ENCODE results near the gene GLIPR2.
A peak's percentile ranks its signal among the peaks of the same experiment; 100 is the strongest.
"Not testable (repeated sequence)": the region's sequence is repeated elsewhere in the genome, so short reads cannot be mapped to it uniquely, and the experiment has no call there.

GLIPR2 gene

GRCh38 chr9:36169708-36170107 lies 33.2 kb downstream of the GLIPR2 start:
- H3K4me3 ChIP-seq, result no peak overlapping the region
- DNase-seq (ENCODE audit: low spot score in 2 of 2), result no peak
- no peaks in the 10 kb centered on the region for H3K9me3 ChIP-seq
- H3K36me3 ChIP-seq (replicated peaks), result no peaks in the 10 kb centered on the region
- no peaks in the 10 kb centered on the region for H3K27me3 ChIP-seq (ENCODE audit: low read depth)
- in situ Hi-C loops (cut with MboI; ENCODE audit: low sequenced_read_pairs), result loop anchor here (5.0 kb wide), 1 partner anchor 67 kb away; no protein-coding TSS in a partner anchor
- no peaks in the 10 kb centered on the region for H3K4me1 ChIP-seq

GRCh38 chr9:36170531-36170930 lies 34.0 kb downstream of the GLIPR2 start:
- in situ Hi-C loops (cut with MboI; ENCODE audit: low sequenced_read_pairs), result no loop called here
- no peak overlapping the region for H3K4me3 ChIP-seq
- no peaks in the 10 kb centered on the region for H3K9me3 ChIP-seq
- H3K4me1 ChIP-seq, result no peaks in the 10 kb centered on the region
- H3K36me3 ChIP-seq (replicated peaks), result no peaks in the 10 kb centered on the region
- no peaks in the 10 kb centered on the region for H3K27me3 ChIP-seq (ENCODE audit: low read depth)
- DNase-seq (ENCODE audit: low spot score in 2 of 2), result no peak

GRCh38 chr9:36173861-36174260 lies 37.3 kb downstream of the GLIPR2 start:
- Histone ChIP-seq H3K4me3 (no peak overlapping the region), H3K36me3 (replicated peaks) (no peaks in the 10 kb centered on the region), H3K4me1 (no peaks in the 10 kb centered on the region), H3K9me3 (no peaks in the 10 kb centered on the region), H3K27me3 (ENCODE audit: low read depth) (no peaks in the 10 kb centered on the region)
- no peak for DNase-seq (ENCODE audit: low spot score in 2 of 2)
- in situ Hi-C loops (cut with MboI; ENCODE audit: low sequenced_read_pairs), result no loop called here

- Histone ChIP-seq H3K9me3 (no peaks in the 10 kb centered on the region), H3K4me3 (no peak overlapping the region), H3K36me3 (replicated peaks) (no peaks in the 10 kb centered on the region), H3K4me1 (no peaks in the 10 kb centered on the region), H3K27me3 (ENCODE audit: low read depth) (no peaks in the 10 kb centered on the region)
- DNase-seq (ENCODE audit: low spot score in 2 of 2), result no peak
- in situ Hi-C loops (cut with MboI; ENCODE audit: low sequenced_read_pairs), result no loop called here
Observed at GRCh38 chr9:36174271-36174670, 37.7 kb downstream of the GLIPR2 start.

GRCh38 chr9:36174731-36175130 lies 38.2 kb downstream of the GLIPR2 start:
- H3K4me3 ChIP-seq, result no peak overlapping the region
- no peaks in the 10 kb centered on the region for H3K4me1 ChIP-seq
- no peaks in the 10 kb centered on the region for H3K27me3 ChIP-seq (ENCODE audit: low read depth)
- in situ Hi-C loops (cut with MboI; ENCODE audit: low sequenced_read_pairs), result no loop called here
- no peaks in the 10 kb centered on the region for H3K36me3 ChIP-seq (replicated peaks)
- H3K9me3 ChIP-seq, result no peaks in the 10 kb centered on the region
- no peak for DNase-seq (ENCODE audit: low spot score in 2 of 2)

- H3K9me3 ChIP-seq; H3K36me3 ChIP-seq (replicated peaks); H3K4me1 ChIP-seq; in situ Hi-C loops (cut with MboI; ENCODE audit: low sequenced_read_pairs); H3K27me3 ChIP-seq (ENCODE audit: low read depth); H3K4me3 ChIP-seq; DNase-seq (ENCODE audit: low spot score in 2 of 2): not testable (repeated sequence)
Observed at GRCh38 chr9:36175209-36175608, 38.7 kb downstream of the GLIPR2 start.

- H3K9me3 ChIP-seq; DNase-seq (ENCODE audit: low spot score in 2 of 2); H3K27me3 ChIP-seq (ENCODE audit: low read depth); H3K36me3 ChIP-seq (replicated peaks); H3K4me1 ChIP-seq; in situ Hi-C loops (cut with MboI; ENCODE audit: low sequenced_read_pairs); H3K4me3 ChIP-seq: not testable (repeated sequence)
Observed at GRCh38 chr9:36176496-36176895, 40.0 kb downstream of the GLIPR2 start.

GRCh38 chr9:36177571-36177970 lies 41.0 kb downstream of the GLIPR2 start:
- Histone ChIP-seq H3K9me3 (0 out of 2 replicates have a peak, but pooled peaks cover 6% of the 10 kb centered on the region), H3K4me1 (no peaks in the 10 kb centered on the region), H3K4me3 (no peak overlapping the region), H3K36me3 (replicated peaks) (no peaks in the 10 kb centered on the region), H3K27me3 (ENCODE audit: low read depth) (no peaks in the 10 kb centered on the region)
- in situ Hi-C loops (cut with MboI; ENCODE audit: low sequenced_read_pairs), result no loop called here
- DNase-seq (ENCODE audit: low spot score in 2 of 2), result no peak

- in situ Hi-C loops (cut with MboI; ENCODE audit: low sequenced_read_pairs); H3K9me3 ChIP-seq; H3K27me3 ChIP-seq (ENCODE audit: low read depth); H3K4me3 ChIP-seq; H3K4me1 ChIP-seq; DNase-seq (ENCODE audit: low spot score in 2 of 2); H3K36me3 ChIP-seq (replicated peaks): not testable (repeated sequence)
Observed at GRCh38 chr9:36180243-36180642, 43.7 kb downstream of the GLIPR2 start.

GRCh38 chr9:36187414-36187813 lies 50.9 kb downstream of the GLIPR2 start:
- no peaks in the 10 kb centered on the region for H3K27me3 ChIP-seq (ENCODE audit: low read depth)
- peaks cover 4% of the 10 kb centered on the region; the same call in 1 of the 2 replicates for H3K36me3 ChIP-seq (replicated peaks)
- no peak for DNase-seq (ENCODE audit: low spot score in 2 of 2)
- no peak overlapping the region for H3K4me3 ChIP-seq
- in situ Hi-C loops (cut with MboI; ENCODE audit: low sequenced_read_pairs), result no loop called here
- peaks cover 4% of the 10 kb centered on the region; the same call in 1 of the 2 replicates for H3K4me1 ChIP-seq
- H3K9me3 ChIP-seq, result no peaks in the 10 kb centered on the region

GRCh38 chr9:36188212-36188611 lies 51.7 kb downstream of the GLIPR2 start:
- Histone ChIP-seq H3K4me1 (peaks cover 6% of the 10 kb centered on the region), H3K4me3 (no peak overlapping the region), H3K36me3 (replicated peaks) (peaks cover 4% of the 10 kb centered on the region; the same call in 1 of the 2 replicates), H3K27me3 (ENCODE audit: low read depth) (no peaks in the 10 kb centered on the region), H3K9me3 (no peaks in the 10 kb centered on the region)
- in situ Hi-C loops (cut with MboI; ENCODE audit: low sequenced_read_pairs), result no loop called here
- DNase-seq (ENCODE audit: low spot score in 2 of 2), result no peak

GRCh38 chr9:36189976-36190375 lies 53.4 kb downstream of the GLIPR2 start:
- H3K36me3 ChIP-seq (replicated peaks), result peaks cover 10% of the 10 kb centered on the region
- DNase-seq (ENCODE audit: low spot score in 2 of 2), result no peak
- H3K9me3 ChIP-seq, result no peaks in the 10 kb centered on the region
- no peaks in the 10 kb centered on the region for H3K27me3 ChIP-seq (ENCODE audit: low read depth)
- H3K4me1 ChIP-seq, result peaks cover 6% of the 10 kb centered on the region
- H3K4me3 ChIP-seq, result peak overlapping the region; percentile 97
- in situ Hi-C loops (cut with MboI; ENCODE audit: low sequenced_read_pairs), result no loop called here

- Histone ChIP-seq H3K4me1 (peaks cover 6% of the 10 kb centered on the region), H3K36me3 (replicated peaks) (peaks cover 15% of the 10 kb centered on the region), H3K4me3 (peak within 1 kb of the TSS; percentile 97), H3K27me3 (ENCODE audit: low read depth) (no peaks in the 10 kb centered on the region), H3K9me3 (no peaks in the 10 kb centered on the region)
- in situ Hi-C loops (cut with MboI; ENCODE audit: low sequenced_read_pairs), result no loop called here
- peak; percentile 99 to 100 for DNase-seq (ENCODE audit: low spot score in 2 of 2)
Observed at GRCh38 chr9:36190388-36191289, 54.1 kb downstream of the GLIPR2 start, which contains the start of gene CLTA. Gene CLTA, plus strand, starts transcription at chr9:36190921. Its CDS starts 136 bp downstream, at chr9:36191057.

GRCh38 chr9:36191290-36191645 lies 54.7 kb downstream of the GLIPR2 start:
- no peaks in the 10 kb centered on the region for H3K9me3 ChIP-seq
- H3K27me3 ChIP-seq (ENCODE audit: low read depth), result no peaks in the 10 kb centered on the region
- peaks cover 6% of the 10 kb centered on the region for H3K4me1 ChIP-seq
- DNase-seq (ENCODE audit: low spot score in 2 of 2), result peak in 1 of 2 experiments; percentile 38
- H3K36me3 ChIP-seq (replicated peaks), result peaks cover 15% of the 10 kb centered on the region
- in situ Hi-C loops (cut with MboI; ENCODE audit: low sequenced_read_pairs), result no loop called here
- peak overlapping the region; percentile 97 for H3K4me3 ChIP-seq

Data from HAP-1 (cell line).